ENCODE results near the gene SMG6.

GRCh38 chr17:2074919-2075318 lies 228.7 kb downstream of the SMG6 start:
- no peak for TF ChIP-seq GATA2 (IDR thresholded peaks at IDR 0.05; ENCODE audit: low read depth, low read length)
- TF ChIP-seq GATA3 (IDR thresholded peaks at IDR 0.05; ENCODE audit: low read depth, low read length): no peak

Data from SH-SY5Y (cell line).